Measurements from ENCODE around the gene STK40.

GRCh38 chr1:36346741-36347370, 38.9 kb downstream of the STK40 start:
- TF ChIP-seq, protein P1, sequence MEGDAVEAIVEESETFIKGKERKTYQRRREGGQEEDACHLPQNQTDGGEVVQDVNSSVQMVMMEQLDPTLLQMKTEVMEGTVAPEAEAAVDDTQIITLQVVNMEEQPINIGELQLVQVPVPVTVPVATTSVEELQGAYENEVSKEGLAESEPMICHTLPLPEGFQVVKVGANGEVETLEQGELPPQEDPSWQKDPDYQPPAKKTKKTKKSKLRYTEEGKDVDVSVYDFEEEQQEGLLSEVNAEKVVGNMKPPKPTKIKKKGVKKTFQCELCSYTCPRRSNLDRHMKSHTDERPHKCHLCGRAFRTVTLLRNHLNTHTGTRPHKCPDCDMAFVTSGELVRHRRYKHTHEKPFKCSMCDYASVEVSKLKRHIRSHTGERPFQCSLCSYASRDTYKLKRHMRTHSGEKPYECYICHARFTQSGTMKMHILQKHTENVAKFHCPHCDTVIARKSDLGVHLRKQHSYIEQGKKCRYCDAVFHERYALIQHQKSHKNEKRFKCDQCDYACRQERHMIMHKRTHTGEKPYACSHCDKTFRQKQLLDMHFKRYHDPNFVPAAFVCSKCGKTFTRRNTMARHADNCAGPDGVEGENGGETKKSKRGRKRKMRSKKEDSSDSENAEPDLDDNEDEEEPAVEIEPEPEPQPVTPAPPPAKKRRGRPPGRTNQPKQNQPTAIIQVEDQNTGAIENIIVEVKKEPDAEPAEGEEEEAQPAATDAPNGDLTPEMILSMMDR (IDR thresholded peaks at IDR 0.05), result no peak
- TF ChIP-seq POLR2A (IDR thresholded peaks at IDR 0.05) (no peak), POLR2AphosphoS5 (IDR thresholded peaks at IDR 0.05) (no peak)
